AG04449 (cell line): ENCODE measurements around the gene TRMT1.

Experiments used
- CTCF ChIA-PET: fragments of 350-600 bp; formaldehyde crosslinking; extraction: SDS; loops from one replicate; lab custom pipeline; 2021; ENCODE audit warnings: antibody characterized with exemption; lab: Yijun Ruan, JAX
- POLR2A ChIA-PET: fragments of 400-600, 350-600 bp; formaldehyde crosslinking; extraction: SDS; loops from one replicate; lab custom pipeline; 2020; ENCODE audit warnings: antibody characterized with exemption, inconsistent platforms; lab: Yijun Ruan, JAX
- DNase-seq: peaks from one replicate; pipeline ENCODE4 v3.0.0-alpha.2; 2010; ENCODE audit warnings: low read depth, low spot score
- H3K4me3 ChIP-seq: 2 replicates; pipeline ENCODE4 v1.5.1; 2011; ENCODE audit warnings: low read depth, mild to moderate bottlenecking, control low read depth, low read length
- TF ChIP-seq, protein P1 (sequence below): IDR thresholded peaks from one replicate; pipeline ENCODE4 v1.5.1; 2011; ENCODE audit warnings: mild to moderate bottlenecking, moderate library complexity, low read length, control low read depth, inconsistent platforms; ENCODE audit not compliant: insufficient read depth; ENCODE audit errors: missing control alignments

Gene TRMT1

GRCh38 chr19:13154241-13154778 is 37.8 kb upstream of the TRMT1 start:
- ChIA-PET POLR2A (interaction anchor here (0.7 to 2.4 kb wide), 11 partner anchors 9 to 107 kb away, joined by 4 to 13 read pairs (median 6); partner anchors contain the start of genes NACC1 and TRMT1), CTCF (no interaction called here)
- DNase-seq = no peak
- H3K4me3 ChIP-seq = peak overlapping the region; percentile 96
- TF ChIP-seq, protein P1, sequence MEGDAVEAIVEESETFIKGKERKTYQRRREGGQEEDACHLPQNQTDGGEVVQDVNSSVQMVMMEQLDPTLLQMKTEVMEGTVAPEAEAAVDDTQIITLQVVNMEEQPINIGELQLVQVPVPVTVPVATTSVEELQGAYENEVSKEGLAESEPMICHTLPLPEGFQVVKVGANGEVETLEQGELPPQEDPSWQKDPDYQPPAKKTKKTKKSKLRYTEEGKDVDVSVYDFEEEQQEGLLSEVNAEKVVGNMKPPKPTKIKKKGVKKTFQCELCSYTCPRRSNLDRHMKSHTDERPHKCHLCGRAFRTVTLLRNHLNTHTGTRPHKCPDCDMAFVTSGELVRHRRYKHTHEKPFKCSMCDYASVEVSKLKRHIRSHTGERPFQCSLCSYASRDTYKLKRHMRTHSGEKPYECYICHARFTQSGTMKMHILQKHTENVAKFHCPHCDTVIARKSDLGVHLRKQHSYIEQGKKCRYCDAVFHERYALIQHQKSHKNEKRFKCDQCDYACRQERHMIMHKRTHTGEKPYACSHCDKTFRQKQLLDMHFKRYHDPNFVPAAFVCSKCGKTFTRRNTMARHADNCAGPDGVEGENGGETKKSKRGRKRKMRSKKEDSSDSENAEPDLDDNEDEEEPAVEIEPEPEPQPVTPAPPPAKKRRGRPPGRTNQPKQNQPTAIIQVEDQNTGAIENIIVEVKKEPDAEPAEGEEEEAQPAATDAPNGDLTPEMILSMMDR = no peak

DNA sequence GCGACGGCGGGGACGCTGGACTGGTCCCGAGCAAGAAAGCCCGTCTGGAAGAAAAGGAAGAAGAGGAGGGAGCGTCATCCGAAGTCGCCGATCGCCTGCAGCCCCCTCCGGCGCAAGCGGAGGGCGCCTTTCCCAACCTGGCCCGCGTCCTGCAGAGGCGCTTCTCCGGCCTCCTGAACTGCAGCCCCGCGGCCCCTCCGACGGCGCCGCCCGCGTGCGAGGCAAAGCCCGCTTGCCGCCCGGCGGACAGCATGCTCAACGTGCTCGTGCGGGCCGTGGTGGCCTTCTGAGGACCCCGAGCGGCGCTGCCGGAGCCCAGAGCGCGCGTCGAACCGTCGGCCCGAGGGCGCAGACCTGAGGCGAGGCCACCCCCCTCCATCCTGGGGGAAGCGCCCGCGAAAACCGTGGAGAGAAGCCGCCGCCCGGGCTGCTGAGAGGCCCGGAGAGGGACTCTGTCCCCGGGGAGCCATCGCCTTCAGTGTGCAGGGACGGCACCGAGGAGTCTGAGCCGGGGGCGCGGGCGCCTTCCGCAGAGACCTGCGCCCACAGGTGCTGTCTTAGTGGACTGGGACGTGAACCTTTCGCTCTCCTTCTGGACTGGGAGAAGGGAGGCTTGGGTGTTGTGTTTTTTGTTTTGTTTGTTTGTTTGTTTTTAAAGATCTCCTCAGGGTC is 37.2 kb upstream of the TRMT1 start:
- ChIA-PET POLR2A (interaction anchor here (0.6 to 2.4 kb wide), 20 partner anchors 9 to 365 kb away, joined by 3 to 32 read pairs (median 6); partner anchors contain the start of genes NACC1 and TRMT1), CTCF (interaction anchor here (1.4 kb wide), 1 partner anchor 39 kb away, joined by 3 read pairs; no protein-coding TSS in a partner anchor)
- TF ChIP-seq, protein P1 = no peak
- H3K4me3 ChIP-seq = peak overlapping the region; percentile 96
- no peak for DNase-seq

- TF ChIP-seq, protein P1 = peak; percentile 22
- H3K4me3 ChIP-seq = peak overlapping the region; percentile 96
- POLR2A ChIA-PET = interaction anchor here (0.6 to 2.2 kb wide), 17 partner anchors 11 to 364 kb away, joined by 3 to 32 read pairs (median 3); partner anchors contain the start of genes FARSA and NACC1
- CTCF ChIA-PET = interaction anchor here (1.4 to 1.8 kb wide), 6 partner anchors 10 to 188 kb away, joined by 3 to 9 read pairs (median 6); no protein-coding TSS in a partner anchor
- DNase-seq = no peak
Measured at GRCh38 chr19:13152974-13153568, 36.5 kb upstream of the TRMT1 start.

DNA sequence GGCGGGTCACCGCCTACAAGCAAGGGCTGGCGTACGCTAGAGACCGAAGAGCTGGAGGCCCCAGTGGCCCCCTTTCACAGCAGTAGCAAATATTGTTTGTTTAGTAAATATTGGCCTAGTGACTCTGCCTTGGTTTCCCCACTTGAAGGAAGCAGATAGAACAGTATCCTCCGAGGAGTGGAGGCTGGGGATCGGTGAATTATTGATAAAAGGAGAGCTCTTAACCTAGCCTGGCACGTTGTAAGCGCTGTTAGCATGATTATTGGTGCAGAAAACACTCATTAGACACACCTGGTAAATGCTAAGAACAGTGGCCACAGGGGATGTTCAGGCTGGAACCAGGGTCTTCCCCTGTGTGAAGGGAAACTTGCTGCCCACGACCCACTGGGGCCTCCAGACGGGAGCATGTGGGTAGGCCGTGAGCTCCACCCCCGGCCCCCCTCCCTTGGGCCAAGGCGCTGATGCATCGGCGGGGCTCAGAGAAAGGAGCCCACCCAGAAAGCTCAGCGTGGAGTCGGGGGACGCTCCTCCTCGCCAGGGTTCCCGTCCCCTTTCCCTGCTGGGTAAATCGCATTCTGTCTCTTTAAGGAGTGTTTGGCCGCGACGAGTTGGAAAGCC is 35.9 kb upstream of the TRMT1 start:
- H3K4me3 ChIP-seq = peak overlapping the region; percentile 96
- TF ChIP-seq, protein P1 = no peak
- DNase-seq = no peak
- ChIA-PET POLR2A (interaction anchor here (0.6 to 2.2 kb wide), 17 partner anchors 10 to 364 kb away, joined by 3 to 32 read pairs (median 3); partner anchors contain the start of genes FARSA and NACC1), CTCF (interaction anchor here (0.6 to 1.8 kb wide), 9 partner anchors 11 to 187 kb away, joined by 3 to 9 read pairs (median 5); no protein-coding TSS in a partner anchor)

- no peak for DNase-seq
- POLR2A ChIA-PET = interaction anchor here (0.7 to 2.2 kb wide), 12 partner anchors 9 to 218 kb away, joined by 3 to 32 read pairs (median 6); partner anchors contain the start of genes FARSA and NACC1
- peak overlapping the region; percentile 96 for H3K4me3 ChIP-seq
- TF ChIP-seq, protein P1 = peak; percentile 56
- CTCF ChIA-PET = interaction anchor here (0.6 to 1.8 kb wide), 9 partner anchors 12 to 186 kb away, joined by 3 to 9 read pairs (median 5); no protein-coding TSS in a partner anchor
Measured at GRCh38 chr19:13151605-13152355, 35.2 kb upstream of the TRMT1 start.
